NCI-H2081 treated with DMSO at 0.1 percent for 48 hours (cell line): ENCODE data around the gene SOX11.
A peak's percentile ranks its signal among the peaks of the same experiment; 100 is the strongest.
"Not testable (repeated sequence)": the region's sequence is repeated elsewhere in the genome, so short reads cannot be mapped to it uniquely, and the experiment has no call there.

ENCODE experiments used
- DNase-seq: peaks from one replicate; lab custom pipeline; 2025; lab: John Stamatoyannopoulos, UW

The SOX11 gene

DNA sequence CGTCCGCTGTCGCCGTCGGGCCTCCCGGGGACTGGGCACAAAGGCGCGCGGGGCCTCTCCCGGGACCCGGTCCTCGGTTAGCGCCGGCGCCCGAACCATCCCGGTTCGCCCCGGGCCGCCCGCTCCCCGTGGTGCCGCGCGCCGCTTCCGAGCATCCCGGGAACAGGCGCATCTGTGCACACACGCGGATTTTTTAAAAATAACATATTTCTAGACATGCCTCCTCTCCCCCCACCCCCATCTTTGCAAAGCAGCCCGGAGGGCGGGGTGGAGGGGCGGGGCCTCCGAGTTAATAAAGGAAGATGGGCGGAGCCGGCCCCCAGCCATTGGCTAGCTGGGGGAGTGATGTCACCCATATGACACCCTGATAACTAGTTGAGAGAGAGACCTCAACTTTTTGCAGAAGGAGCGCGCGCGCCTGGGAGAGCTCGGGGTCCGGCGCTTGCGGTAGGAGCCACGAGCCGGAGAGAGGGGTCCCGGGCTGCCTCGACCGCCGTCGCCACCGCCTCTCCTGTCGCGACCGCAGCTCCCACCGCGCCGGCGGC lies at the start of gene SOX11:
SOX11 (plus strand) TSS at position 400 of the 545 bp plus-strand sequence. CDS start 338 bp downstream, outside the sequence.
- DNase-seq = peak; percentile 93

DNA sequence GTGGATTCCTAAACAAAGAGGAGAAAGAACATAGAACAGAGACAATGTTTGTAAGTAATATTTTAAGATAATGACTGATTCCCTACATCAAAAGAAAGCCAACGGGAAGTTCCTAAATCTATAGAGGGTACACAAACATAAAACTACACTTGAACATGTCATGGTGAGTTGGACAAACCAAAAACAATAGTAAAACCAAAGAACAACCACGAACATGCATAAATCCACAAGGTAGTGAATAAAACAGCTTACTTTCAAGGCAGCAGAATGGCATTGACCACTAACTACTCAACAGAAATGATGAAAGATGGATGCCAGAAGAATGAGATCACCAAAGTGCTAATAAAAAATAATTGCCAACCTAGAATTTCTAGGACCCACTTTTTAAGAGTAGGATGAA lies 39.5 kb upstream of the SOX11 start:
- DNase-seq = not testable (repeated sequence)

DNA sequence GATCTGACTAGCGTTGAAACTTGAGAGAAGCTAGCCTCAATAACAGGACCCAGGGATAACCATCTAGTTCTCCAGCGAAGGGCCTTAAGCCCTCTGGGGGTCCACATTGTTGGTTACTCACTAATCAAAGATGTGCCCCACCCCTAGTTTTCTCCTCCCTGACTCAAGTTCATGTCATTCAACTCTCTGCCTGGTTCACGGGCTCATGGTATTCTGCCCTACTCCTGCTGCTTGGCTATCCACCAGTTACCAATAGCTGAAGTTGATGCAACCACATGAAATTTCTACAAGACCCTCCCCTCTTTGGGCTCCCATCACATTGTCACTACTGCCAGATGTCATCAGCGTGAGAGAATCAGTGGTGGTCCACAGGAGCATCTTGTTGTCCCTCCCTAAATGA lies 38.4 kb upstream of the SOX11 start:
- DNase-seq = not testable (repeated sequence)

DNA sequence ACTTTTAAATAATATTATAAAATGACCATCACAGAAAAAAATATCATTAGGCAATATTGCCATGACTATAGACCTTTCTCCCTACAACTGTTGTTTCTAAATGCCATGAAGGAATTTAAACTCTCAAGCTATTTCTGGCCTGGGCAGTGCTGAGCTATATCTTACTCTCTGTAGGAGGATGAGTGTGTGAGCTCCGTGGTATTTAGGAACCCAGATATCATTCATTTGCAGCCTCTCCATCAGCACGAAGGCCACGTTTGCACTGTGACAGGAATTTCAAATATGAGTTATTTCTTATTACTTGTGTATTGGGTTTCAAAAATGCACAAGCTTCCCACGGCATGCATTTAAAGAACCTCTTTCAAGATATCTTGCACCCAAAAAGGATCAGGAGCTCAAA lies 35.0 kb upstream of the SOX11 start:
- DNase-seq = no peak

DNA sequence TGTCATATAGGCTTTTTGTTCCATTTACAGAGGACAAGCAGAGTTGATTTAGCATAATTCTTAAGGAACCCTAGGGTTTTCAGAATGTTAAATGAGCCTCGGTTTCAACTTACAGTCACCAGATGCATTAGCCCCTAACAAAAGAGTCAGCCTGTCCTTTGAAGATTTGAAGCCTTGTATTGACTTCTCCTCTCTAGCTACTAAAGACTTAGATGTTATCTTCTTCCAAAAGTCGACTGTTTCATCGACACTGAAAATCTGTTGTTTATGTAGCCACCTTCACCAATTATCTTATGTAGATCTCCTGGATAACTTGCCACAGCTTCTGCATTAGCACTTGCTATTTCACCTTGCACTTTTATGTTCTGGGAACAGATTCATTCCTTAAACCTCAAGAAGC lies 31.6 kb upstream of the SOX11 start:
- no peak for DNase-seq

DNA sequence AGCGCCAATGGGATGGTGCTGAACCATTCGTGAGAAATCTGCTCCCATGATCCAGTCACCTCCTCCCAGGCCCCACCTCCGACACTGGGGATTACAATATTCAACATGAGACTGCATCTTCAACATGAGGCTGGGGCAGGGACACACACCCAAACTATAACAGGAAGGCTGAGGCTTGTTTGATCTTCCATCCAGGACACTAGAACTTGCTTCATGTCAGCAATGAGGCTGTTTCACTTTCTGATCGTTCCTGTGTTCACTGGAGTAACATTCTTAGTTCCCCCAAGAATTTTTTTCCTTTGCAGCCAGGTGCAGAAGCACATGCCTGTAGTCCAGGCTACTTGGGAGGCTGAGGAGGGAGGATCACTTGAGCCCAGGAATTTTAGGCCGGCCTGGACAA lies 30.8 kb upstream of the SOX11 start:
- no peak for DNase-seq

DNA sequence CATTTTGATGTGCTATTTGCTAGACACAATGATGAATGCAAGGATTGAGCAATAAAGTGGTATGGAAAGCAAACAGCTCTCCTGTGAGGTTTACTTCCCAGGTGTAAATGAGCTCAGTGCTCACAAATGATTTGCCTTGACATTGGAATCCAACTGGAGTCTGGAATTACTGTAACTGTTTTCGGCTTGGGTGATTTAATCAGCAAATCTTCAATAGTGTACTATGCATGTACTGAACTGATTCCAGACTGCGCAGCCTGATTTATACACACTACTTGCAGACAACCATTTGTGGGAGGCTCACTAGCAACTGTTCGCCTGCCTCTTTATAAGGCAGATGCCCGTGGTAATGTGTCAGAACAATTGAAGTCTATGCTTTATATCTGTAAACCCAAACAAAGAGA lies 27.9 kb upstream of the SOX11 start:
- DNase-seq = no peak

DNA sequence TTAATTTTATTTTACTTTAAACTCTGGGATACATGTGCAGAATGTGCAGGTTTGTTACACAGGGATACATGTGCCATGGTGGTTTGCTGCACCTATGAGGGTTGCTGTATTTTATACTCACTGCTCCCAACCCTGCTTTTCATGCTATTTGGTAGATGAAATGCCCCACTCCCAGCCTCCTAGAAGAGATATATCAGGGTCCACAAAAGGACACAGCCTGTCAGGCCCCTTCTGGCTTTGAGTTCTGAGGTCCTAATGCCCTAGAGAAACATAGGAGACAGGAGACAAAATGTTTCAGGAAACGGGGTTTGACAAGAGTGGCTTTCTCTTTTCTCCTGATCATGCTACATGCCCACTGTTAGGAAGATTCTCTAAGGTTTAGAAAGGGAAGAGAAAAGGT lies 27.1 kb upstream of the SOX11 start:
- DNase-seq = no peak

DNA sequence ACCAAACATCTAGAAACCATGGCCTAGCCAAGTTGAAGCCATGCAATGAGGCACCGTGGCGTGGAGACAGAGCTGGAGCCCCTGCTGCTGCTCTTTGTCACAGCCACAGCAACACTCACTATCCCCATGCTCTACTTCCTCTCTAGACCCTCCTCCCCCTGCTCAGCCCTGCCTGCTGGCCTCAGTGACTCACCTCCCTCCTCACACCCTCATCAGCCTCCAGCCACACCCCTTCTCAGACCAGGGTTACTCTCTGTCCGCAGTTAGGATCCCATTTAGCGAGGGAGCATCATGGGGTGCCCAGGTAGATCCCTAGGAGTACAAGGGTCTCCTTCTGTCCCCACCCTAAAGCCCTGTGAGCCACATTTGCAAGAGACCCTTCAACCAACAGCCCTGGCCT lies 25.4 kb upstream of the SOX11 start:
- no peak for DNase-seq

DNA sequence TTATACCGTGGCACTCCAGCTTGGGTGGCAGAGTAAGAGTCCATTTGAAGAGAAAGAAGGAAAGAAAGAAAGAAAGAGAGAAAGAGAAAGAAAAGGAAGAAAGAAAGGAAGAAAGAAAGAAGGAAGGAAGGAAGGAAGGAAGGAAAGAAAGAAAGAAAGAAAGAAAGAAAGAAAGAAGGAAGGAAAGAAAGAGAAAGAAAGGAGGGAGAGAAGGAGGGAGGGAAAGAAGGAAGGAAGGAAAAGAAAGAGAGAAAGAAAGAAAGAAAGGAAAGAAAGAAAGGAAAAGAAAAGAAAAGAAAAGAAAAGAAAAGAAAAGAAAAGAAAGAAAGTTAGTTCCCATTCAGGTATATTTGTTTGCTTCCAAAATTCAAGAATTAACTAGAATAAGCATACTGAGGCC lies 24.5 kb upstream of the SOX11 start:
- not testable (repeated sequence) for DNase-seq

DNA sequence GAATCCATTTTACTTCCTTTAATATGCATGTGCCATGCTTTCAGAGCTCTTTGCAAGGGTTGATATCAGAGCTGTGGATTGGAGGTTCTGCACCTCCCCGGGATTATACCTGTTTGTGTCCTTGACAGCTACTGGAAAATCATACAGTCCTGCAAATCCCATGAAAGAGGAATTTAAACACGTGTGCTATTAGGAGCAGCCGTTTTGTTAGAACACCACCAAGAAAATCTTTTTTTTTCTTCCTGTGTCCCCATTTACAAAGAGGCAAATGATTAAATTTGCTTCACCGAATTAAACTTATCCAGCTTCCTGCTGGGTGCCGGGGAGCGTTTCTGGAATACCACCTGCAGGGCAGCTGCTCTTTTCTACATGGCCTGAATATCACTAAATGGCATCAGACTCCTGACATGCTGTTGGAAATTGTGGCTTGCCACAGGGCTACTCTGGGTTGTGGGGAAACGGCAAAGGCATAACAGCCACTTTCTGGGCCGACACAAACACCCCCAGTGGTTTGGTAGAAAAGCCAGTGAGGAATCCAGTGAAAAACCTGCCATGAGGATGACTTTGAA lies 23.4 kb upstream of the SOX11 start:
- no peak for DNase-seq

DNA sequence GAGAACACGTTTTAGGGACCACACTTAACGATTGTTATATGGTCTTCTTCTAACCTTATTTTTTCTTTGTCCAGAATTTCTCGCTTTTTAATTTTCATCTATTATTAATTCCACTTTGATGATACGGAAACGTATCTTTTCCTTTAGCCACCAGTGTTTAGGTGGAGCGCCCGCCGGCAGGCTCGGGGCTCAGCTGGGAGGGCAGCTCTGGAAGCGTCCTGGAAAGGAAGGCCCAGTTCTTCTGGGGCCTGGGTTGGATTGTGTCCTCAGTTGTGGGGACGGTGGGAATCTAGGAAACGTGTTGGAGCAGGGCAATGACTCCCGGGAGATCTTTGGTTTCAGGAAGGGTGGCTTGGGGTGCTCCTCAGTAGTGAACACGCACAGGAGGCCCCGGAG lies 19.4 kb upstream of the SOX11 start:
- DNase-seq = no peak

DNA sequence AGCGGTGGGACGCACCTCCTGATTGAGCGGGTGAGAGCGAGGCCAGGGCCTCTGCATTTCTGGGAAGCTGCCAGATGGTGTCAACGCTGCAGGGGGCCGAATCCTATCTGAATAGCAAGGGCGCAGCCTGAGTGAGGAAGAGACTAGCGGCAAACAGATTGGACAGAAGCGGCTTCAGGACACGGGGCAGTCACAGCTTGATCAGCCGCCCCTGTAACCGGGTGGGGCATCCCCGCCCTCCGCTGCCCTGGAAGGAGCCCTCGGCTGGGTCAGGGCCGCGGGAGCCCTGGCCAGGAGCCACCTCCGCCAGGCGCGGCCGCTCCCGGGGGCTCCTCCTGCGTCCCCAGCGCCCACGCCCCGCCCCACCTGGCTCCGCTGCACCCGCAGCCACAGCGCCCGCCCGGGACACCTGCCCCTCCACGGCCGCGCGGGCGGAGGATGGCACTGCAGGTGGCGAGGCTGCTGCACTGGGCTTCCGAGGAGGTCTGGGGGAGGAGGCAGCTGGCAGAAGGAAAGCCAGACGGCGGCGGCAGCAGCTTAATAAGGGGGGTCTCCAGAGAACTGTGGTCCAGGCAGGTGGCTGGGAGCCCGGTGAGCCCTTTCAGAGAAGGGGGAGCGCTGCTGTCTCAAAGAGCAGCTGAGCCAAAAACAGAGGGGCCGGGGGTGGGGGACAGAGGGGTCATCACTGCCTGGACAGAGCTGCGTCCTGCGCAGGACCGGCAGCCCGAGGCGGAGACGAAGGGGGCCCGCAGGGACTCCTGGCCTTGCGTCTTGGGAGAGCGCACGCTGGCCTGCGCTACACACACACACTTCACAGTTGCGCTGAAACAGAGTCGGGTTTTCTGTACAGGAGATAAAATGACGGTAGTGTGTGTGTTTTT lies 18.8 kb upstream of the SOX11 start:
- no peak for DNase-seq

DNA sequence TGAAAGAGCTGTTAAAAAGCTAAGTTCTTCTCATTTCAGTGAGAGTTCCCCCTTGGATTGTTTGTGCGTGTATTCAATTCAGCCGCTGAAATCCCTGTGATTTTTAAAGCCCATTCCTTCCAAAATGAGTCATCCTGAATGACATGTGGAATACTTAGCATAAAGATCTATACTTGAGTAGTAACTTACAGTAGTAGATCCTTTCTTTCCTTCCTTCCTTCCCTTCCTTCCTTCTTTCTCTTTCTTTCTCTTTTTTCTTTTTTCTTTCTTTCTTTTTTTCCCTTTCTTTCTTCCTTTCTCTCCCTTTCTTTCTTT lies 18.2 kb upstream of the SOX11 start:
- no peak for DNase-seq

DNA sequence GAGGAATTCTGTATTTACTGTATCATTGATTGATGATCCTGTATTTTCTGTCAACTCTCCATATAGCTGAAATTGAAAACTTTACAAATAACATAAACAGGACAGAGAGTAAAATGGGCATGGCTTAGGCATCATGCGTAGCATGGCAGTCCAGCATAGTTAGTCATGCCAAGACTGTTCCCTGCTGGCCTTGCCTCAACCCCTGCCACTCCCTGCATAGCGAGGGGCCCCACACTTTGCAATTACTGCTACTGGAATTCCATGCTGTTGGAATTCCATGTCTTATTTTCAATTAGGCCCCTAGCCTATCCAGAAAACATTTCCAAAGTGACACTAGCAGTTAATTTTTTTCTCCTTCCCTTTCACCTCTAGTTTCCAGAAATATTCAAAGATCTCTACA lies 15.1 kb upstream of the SOX11 start:
- no peak for DNase-seq

DNA sequence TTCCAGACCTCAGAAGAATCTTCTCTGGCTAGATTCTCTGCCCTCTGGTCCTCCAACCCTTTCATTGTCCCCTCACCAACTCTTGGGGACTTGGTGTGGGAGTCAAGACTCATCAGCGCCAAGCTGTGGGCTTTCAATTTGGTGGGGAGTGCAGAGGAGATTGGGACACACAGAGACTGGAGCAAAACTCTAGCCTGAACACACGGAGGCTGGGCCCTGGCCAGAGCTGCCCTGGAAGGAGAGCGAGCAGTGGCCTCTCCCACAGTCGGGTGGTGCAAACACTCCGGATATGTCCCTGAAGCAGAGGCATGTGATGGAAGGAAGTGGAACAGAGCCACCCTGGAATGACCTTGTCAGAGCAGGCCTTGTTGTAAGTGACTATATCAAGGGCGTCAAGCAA lies 8.7 kb upstream of the SOX11 start:
- DNase-seq = no peak

DNA sequence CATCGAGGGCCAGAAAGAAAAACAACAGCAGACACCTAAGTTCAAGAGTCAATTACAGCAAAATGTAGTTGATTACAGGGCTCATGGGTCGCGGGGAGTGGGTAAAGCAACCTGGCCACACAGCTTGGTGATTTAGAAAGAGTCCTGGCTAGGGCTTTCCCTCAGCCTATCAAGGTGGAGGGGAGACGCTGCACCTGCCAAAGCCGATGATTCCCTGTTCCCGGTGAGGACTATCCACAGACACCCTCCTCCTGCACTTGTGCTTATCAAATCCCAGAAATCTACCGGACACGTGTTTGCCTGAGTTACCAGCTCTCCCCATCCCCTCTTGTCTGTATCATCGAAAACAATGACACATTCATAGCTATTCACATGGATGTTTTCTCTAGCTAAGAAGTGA lies 7.0 kb upstream of the SOX11 start:
- no peak for DNase-seq

DNA sequence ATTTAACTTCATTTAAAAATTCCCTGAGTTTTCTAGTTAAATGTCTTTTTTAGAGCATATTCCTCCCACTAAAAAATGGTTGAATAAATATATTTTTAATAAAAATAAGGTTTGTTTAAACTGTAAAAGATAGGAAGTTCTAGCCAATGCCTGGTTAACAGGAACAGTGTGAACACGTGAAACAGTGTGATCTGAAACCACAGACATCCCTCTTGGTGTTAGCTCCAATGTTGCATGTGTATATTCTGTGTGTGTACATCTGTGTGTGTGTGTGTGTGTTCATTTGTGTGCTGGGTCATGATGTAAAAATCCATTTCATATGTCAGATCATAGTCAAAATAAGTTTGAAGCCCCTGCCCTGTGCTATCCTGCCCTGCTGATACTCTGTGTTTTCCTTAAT lies 6.1 kb upstream of the SOX11 start:
- DNase-seq = no peak

DNA sequence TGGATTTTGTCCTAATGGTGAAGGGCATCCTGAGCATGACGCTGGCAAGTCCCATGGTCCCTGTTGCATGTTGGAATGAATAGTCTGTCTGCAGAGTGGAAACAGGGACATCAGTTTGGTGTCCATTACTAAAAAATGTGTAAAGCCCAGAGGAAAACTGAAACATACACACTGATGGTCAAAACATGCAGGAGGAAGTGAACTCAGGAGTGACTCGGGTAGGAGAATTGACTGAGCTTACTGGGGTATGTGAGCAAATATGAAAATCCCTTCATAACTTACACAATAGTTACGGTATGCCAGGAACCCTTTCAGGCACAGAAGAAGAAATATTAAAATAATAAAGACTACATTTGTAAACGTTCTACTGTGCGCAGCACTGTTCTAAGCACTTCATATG lies 5.6 kb upstream of the SOX11 start:
- DNase-seq = no peak

DNA sequence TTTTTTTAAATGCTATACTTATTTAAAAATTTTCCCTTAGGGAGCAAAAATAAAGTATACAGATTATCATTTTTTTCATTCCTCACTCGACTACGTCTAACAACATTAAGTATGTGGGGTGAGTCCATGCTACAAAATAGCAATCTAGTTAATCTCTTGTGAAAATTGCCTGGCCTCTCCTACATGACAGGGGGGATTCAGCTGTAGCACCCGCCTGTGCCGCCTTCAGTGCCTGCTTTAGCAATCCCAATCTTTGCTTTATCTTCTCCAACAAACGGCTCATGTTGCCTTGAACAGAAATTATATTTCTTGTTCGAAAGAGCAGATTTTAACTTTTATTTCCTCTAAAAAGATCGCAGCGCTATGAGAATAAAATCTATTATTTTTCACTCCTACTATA lies 2.4 kb upstream of the SOX11 start:
- DNase-seq = no peak

DNA sequence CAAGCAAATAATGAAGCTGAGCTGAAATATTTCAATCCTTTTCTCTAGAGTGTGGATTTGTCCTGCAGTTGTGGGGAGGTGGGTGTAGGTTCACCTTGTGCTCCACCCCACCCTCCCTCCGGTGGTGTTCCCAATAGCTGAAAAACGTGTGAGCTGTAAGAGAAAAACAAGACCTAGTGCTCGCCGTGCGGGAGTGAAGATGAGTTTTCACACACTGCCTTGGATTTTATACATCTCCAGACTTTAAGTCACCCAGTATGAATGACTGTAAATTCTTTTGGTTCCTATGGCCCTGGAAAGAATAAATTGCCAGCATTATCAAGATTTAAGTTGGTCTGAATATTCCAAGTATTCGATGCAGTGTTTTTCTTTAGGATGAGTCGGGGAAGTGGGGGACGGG lies 1.9 kb upstream of the SOX11 start:
- no peak for DNase-seq

DNA sequence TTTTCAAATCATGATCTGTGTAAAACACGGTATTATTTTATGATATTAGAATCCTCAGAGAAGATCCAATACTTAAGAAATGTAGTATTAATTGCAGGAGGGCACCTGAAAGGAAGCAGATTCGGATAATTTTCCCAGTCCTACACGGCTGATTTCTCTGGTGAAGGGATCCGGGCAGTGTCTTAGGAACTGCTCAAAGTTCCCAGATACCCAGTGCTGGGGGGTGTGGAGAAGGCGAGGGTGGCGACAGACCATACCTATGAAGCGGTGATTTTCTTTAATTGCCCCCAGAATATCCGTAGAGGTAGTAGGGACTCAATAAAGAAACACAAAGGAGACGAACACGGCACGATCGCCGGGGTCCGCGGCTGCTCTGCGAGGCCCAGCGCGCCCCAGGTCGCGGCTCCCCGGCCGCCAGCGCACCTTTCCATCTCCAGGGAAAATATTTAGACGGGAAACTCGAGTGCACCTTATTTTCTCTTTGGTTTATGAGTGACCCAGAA lies 1.4 kb upstream of the SOX11 start:
- no peak for DNase-seq

DNA sequence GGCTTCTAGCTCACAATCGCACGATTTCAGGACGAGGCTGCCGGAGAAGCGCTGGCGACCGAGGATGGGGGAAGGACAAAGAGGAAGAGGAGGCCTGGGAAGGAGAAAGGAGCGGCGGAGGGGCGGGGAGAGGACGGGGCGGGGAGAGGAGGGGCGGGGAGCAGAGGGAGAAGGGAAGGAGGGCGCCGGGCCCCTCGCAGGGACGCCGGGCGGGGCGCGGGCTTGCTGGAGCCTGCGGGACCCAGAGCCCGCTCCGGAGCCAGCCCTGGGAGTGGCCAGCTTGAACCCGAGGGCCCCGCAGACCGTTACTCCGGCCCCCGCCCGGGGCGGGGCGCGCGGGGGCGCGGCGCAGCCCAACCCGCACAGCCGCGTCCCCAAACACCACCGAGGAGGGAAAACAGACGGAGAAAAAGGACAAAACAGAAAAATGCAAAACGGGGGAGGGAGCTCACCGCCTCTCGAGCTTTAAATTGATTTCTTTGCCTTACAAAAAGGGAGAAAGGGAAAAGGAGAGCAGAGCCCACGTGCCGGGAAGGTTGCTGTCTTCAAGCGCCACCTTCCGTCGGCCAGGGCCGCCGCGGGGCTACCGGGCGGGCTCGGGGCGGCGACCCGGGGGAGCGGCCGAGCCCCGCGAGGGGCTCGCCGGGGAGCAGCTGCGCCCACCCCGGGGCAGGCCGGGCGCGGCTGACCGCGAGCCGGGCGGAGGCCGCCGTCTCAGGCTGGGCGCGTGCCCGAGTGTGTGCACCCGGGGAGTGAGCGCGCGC lies 781 bp upstream of the SOX11 start:
- no peak for DNase-seq
